ENCODE measurements around the gene IKBKE.
A peak's percentile ranks its signal among the peaks of the same experiment; 100 is the strongest.

The IKBKE gene

GRCh38 chr1:206467915-206468314 is 2.4 kb upstream of the IKBKE start:
- Histone ChIP-seq H3K9me3 (ENCODE audit: low read length) (no peaks in the 10 kb centered on the region), H3K4me2 (ENCODE audit: low read length) (peak overlapping the region; percentile 42; the same call in 1 of the 2 replicates), H3K27ac (ENCODE audit: low read depth, low read length, poor library complexity, severe bottlenecking) (peak overlapping the region; percentile 91), H4K20me1 (ENCODE audit: insufficient read depth, low read length) (no peaks in the 10 kb centered on the region), H3K79me2 (ENCODE audit: insufficient read depth, low read length) (no peaks in the 10 kb centered on the region), H3K27me3 (ENCODE audit: insufficient read depth, low read length) (no peaks in the 10 kb centered on the region), H3F3A (ENCODE audit: insufficient read depth, low read length) (no peaks in the 10 kb centered on the region), H3K9me2 (ENCODE audit: low read depth, low read length) (no peaks in the 10 kb centered on the region), H3K4me3 (ENCODE audit: low read depth, low read length, poor library complexity, severe bottlenecking) (peak overlapping the region; percentile 25), H3K4me1 (ENCODE audit: insufficient read depth, low read length, severe bottlenecking) (peaks cover 61% of the 10 kb centered on the region), H2AFZ (ENCODE audit: low read length) (0 out of 2 replicates have a peak overlapping the region, but pooled peaks have one; percentile 21), H3K36me3 (ENCODE audit: insufficient read depth, low read length) (no peaks in the 10 kb centered on the region; the same call in 1 of the 2 replicates), H3K9ac (ENCODE audit: low read length) (peak overlapping the region; percentile 15; the same call in 1 of the 2 replicates)
- TF ChIP-seq EZH2 (IDR thresholded peaks at IDR 0.05; ENCODE audit: borderline replicate concordance, low read length) (no peak), CTCF (IDR thresholded peaks at IDR 0.05; ENCODE audit: low read length) (no peak)

GRCh38 chr1:206468571-206468970 is 1.7 kb upstream of the IKBKE start:
- H3K9me3 ChIP-seq (ENCODE audit: low read length): no peaks in the 10 kb centered on the region
- no peaks in the 10 kb centered on the region for H3K79me2 ChIP-seq (ENCODE audit: insufficient read depth, low read length)
- no peaks in the 10 kb centered on the region for H3F3A ChIP-seq (ENCODE audit: insufficient read depth, low read length)
- H3K4me2 ChIP-seq (ENCODE audit: low read length): peak overlapping the region; percentile 42; the same call in 1 of the 2 replicates
- H2AFZ ChIP-seq (ENCODE audit: low read length): no peak overlapping the region
- H3K4me3 ChIP-seq (ENCODE audit: low read depth, low read length, poor library complexity, severe bottlenecking): peak overlapping the region; percentile 25
- peaks cover 61% of the 10 kb centered on the region for H3K4me1 ChIP-seq (ENCODE audit: insufficient read depth, low read length, severe bottlenecking)
- no peaks in the 10 kb centered on the region for H3K27me3 ChIP-seq (ENCODE audit: insufficient read depth, low read length)
- no peaks in the 10 kb centered on the region for H3K9me2 ChIP-seq (ENCODE audit: low read depth, low read length)
- peak overlapping the region; percentile 91 for H3K27ac ChIP-seq (ENCODE audit: low read depth, low read length, poor library complexity, severe bottlenecking)
- TF ChIP-seq CTCF (IDR thresholded peaks at IDR 0.05; ENCODE audit: low read length) (peak; percentile 13; the same call in 1 of the 2 replicates), EZH2 (IDR thresholded peaks at IDR 0.05; ENCODE audit: borderline replicate concordance, low read length) (no peak)
- peak overlapping the region; percentile 15; the same call in 1 of the 2 replicates for H3K9ac ChIP-seq (ENCODE audit: low read length)
- H4K20me1 ChIP-seq (ENCODE audit: insufficient read depth, low read length): no peaks in the 10 kb centered on the region
- H3K36me3 ChIP-seq (ENCODE audit: insufficient read depth, low read length): peaks cover 5% of the 10 kb centered on the region; the same call in 1 of the 2 replicates

- peak overlapping the region; percentile 91 for H3K9ac ChIP-seq (ENCODE audit: low read length)
- TF ChIP-seq CTCF (IDR thresholded peaks at IDR 0.05; ENCODE audit: low read length): no peak
- no peak for TF ChIP-seq EZH2 (IDR thresholded peaks at IDR 0.05; ENCODE audit: borderline replicate concordance, low read length)
- H3K36me3 ChIP-seq (ENCODE audit: insufficient read depth, low read length): peaks cover 11% of the 10 kb centered on the region; the same call in 1 of the 2 replicates
- peaks cover 61% of the 10 kb centered on the region for H3K4me1 ChIP-seq (ENCODE audit: insufficient read depth, low read length, severe bottlenecking)
- H3K9me2 ChIP-seq (ENCODE audit: low read depth, low read length): no peaks in the 10 kb centered on the region
- no peaks in the 10 kb centered on the region for H3K27me3 ChIP-seq (ENCODE audit: insufficient read depth, low read length)
- no peaks in the 10 kb centered on the region for H4K20me1 ChIP-seq (ENCODE audit: insufficient read depth, low read length)
- peak overlapping the region; percentile 85 for H3K4me2 ChIP-seq (ENCODE audit: low read length)
- H3F3A ChIP-seq (ENCODE audit: insufficient read depth, low read length): no peaks in the 10 kb centered on the region
- H3K27ac ChIP-seq (ENCODE audit: low read depth, low read length, poor library complexity, severe bottlenecking): peak overlapping the region; percentile 91
- H3K9me3 ChIP-seq (ENCODE audit: low read length): no peaks in the 10 kb centered on the region
- no peaks in the 10 kb centered on the region for H3K79me2 ChIP-seq (ENCODE audit: insufficient read depth, low read length)
- peak overlapping the region; percentile 92 for H3K4me3 ChIP-seq (ENCODE audit: low read depth, low read length, poor library complexity, severe bottlenecking)
- no peak overlapping the region for H2AFZ ChIP-seq (ENCODE audit: low read length)
These were observed 804 bp upstream of the IKBKE start for GRCh38 chr1:206469411-206469932.
